ENCODE measurements around the gene TEX19. TPM values are rescaled to one million over a fixed set of nuclear protein-coding genes. Genes with fewer than 3 reads are reported as not detected.
A peak's percentile ranks its signal among the peaks of the same experiment; 100 is the strongest.
"Not testable (repeated sequence)": the region's sequence is repeated elsewhere in the genome, so short reads cannot be mapped to it uniquely, and the experiment has no call there.

The TEX19 gene
- total RNA-seq, 1 donor from 2014 or later = not detected

DNA sequence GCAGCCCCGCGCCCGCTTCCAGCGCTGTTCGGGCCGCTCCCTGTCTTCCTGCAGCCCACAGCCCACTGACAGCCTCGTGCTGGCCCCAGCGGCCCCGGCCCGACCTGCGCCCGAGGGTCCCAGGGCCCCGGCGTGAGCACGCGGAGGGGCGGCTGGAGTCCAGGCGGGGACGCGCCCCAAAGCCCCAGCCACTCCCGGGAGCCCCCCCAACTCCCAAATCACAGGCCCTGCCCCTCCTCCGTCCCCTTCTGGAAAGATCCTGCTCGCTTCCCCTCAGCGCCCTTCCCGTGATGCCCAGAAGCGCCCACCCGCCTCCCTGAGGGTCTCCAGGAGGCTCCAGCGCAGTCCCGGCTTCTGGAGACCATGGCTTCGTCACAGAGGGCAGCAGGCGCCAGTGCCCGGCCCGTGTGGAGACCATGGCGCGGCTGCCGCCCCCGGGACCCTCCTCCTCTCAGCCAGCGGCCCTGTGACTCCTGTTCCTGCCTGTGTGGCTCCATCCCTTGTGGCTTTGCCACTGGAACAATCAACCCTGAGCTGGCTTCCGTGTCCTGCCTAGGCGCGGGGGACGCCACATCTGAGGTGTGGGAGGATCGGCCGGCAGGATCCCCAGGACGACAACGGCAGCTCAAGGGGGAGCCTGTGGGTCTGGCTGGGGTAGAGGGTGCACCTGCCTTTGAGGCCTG, 16.5 kb downstream of the TEX19 start:
- DNase-seq (ENCODE audit: low spot score) = no peak

DNA sequence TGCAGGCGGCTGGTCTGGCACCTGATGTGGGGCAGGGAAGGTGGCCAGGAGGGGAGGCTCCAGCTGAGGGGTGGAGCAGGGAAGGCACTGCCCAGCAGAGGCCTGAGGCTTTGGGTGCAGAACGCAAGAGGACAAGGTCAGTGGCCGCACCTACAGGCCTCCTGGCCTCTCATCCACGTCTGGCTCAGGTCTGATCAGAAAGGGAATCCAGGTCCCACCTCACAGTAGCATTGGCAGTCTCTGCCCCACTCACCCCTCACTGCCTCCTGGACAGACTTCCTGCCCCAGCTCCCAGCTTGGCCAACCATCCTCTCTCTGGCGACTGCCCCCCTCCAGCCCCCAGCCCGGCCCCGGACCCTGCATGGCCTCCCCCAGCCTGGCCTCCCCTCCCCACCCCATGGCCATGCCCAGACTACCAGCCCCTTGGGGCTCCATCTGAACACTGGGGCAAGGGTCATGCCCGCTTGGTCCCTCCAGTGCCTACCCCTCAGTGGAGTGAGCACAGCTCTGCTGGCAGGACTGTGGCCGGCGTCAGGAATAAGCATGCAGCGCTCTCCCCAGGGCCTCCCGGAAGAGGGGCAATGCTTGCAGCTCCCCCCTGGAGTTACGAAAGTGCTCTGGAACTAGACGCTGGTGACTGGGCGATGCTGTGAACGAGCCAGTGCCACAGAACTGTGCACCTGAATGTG, 17.1 kb downstream of the TEX19 start:
- no peak for DNase-seq (ENCODE audit: low spot score)

DNA sequence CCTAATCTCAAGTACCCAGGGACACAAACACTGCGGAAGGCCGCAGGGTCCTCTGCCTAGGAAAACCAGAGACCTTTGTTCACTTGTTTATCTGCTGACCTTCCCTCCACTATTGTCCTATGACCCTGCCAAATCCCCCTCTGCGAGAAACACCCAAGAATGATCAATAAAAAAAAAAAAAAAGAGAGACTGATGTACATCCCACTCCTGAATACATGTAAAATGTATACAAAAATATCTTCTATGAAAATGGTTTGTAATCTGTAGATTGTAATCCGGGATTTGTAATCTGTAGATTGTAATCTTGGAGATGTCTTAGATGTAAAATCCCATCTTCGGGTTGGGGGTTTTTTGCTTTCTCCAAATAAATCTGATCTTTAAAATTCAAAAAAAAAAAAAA, 18.2 kb downstream of the TEX19 start:
- DNase-seq (ENCODE audit: low spot score) = not testable (repeated sequence)

DNA sequence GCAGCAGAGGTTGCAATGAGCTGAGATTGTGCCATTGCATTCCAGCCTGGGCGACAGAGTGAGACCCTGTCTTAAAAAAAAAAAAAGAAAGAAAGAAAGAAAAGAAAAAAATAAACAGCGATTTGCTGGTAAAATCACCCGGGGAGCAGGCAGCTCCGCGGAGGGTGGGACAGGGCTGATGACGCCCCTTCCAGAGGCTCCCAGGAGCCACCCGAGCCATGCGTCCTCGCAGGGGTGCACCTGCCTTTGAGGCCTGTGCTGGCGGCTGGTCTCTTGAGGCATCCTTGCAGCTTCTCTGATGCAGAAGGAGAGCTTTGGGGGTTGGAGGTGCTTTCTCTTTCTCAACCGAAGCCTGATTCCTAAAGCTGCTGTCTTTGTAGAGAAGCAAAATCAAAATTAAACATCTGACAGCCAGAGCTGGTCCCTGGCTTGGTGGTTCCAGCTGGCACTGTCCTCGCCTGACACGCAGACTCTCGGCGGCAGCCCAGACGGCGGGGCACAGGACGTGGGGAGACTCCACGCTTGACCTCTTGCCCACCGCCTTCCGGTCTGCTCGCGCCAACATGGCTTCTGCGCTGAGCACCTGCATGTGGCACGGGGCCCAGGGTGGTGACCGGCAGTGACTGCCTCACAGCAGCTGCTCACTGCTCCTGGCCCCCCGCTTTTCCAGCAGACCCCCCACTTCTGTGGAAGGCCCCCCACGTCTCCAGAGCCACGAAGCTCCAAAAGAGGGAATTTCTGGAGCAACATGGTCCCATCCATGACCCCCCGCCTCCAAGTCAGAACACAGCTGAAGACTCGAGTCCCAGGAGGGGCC, 19.1 kb downstream of the TEX19 start:
- no peak for DNase-seq (ENCODE audit: low spot score)

DNA sequence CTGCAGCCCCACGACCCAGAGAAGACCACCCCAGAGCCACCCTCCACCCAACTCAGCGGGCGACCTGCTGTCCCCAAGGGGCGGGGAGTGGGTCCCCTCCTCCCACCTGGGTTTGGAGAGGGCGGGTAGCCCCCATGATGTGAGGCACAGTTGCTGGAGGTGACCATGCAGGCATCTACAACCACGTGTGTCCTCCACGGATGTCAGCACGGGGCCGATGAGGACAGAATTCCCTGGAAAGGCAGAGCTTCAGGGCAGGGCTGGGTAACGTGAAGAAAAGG, 19.6 kb downstream of the TEX19 start:
- no peak for DNase-seq (ENCODE audit: low spot score)

DNA sequence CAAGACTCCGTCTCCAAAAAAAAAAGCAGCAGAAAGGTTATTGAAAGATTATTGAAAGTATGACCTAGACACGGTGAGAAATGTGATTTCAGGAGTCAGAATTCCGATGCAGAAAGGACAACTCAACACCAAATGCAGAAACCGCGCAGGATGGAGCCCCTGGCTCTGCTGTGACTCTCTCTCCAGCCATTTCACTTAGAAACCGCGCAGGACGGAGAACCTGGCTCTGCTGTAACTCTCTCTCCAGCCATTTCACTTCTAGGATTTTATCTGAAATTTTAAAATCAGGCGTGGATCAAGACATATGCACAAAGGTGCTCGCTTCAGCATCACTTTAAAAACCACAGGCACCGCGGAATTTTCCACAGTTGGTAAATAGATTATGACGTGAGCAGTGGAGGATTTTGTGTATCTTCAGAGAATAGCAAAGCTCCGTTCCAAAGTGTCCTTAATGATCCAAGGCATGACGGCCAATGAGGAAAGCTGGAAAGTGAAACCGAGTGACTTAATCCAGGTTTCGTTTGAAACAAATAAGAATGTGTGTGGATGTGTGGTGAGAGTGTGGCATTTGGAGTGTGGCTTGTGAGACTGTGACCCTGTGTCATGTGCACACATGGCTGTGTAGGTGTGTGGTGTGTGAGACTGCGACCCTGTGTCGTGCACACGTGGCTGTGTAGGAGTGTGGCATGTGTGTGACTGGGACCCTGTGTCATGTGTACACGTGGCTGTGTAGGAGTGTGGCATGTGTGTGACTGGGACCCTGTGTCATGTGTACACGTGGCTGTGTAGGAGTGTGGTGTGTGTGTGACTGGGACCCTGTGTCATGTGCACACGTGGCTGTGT, 22.0 kb downstream of the TEX19 start:
- DNase-seq (ENCODE audit: low spot score) = no peak

DNA sequence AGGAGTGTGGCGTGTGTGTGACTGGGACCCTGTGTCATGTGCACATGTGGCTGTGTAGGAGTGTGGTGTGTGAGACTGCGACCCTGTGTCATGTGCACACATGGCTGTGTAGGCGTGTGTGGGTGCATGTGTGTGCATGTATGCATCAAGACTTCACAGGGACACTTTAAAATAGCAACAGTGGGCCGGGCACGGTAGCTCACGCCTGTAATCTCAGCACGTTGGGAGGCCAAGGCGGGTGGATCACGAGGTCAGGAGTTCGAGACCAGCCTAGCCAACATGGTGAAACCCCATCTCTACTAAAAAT, 22.6 kb downstream of the TEX19 start:
- not testable (repeated sequence) for DNase-seq (ENCODE audit: low spot score)

DNA sequence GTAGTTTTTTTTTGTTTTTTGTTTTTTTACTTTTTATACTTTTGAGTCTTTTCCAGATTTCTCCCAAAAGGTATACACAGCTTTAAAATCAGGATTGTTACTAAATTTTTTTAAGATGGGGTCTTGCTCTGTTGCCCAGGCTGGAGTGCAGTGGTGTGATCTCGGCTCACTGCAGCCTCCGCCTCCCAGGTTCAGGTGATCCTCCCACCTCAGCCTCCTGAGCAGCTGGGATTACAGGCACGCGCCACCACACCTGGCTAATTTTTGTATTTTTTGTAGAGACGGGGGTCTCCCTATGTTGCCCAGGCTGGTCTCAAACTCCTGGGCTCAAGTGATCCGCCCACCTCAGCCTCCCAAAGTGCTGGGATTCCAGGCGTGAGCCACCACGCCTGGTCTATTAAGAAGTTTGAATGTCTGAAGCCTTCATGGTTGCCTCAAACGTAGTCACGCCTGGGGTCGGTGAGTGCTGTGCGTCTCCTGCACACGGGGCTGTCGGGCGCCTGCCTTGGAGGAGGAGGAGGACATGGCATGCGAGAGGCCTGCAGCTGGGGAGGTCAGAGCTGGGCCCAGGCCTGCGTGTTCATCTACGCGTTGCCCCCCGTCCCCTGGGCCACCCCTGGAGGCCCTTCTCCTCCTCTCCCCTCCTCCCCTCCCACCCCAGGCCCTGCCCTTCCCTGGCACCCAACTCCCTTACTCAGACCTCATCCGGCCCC, 23.3 kb downstream of the TEX19 start:
- DNase-seq (ENCODE audit: low spot score) = not testable (repeated sequence)

DNA sequence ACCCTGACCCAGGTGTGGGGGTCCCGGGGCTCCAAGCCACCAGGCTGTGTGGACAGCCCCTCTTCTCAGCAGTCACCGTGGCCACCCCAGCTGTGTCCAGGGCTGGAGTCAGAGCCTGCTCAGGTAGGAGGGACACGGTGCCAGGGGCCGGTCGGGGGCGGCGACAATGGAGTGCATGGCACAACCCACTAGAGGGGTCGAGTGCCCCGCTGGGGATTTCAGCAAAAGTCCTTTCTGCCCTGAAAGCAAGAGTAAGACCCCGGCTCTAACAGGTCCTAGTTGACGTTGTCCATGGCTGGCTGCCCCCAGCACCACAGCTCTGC, 23.8 kb downstream of the TEX19 start:
- no peak for DNase-seq (ENCODE audit: low spot score)

DNA sequence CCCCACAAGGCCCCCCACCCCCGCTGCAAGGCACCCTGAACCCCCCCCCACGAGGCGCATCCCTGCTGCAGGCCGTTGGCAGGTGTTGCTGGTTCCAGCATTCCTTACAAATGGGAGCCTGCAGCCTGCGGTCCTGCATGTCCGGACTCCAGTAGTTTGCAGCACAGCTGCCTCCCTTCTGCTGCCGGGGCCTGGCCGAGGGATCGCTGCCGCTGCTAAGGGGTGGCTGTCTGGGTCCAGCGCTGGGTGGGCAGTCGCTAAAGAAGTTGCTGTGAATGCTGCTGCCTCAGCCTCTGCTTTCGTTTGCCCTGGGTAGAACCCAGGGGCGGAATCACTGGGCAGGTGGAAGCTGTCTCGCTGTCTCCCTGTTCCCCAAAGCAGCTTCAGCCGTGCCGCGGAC, 24.4 kb downstream of the TEX19 start:
- no peak for DNase-seq (ENCODE audit: low spot score)

DNA sequence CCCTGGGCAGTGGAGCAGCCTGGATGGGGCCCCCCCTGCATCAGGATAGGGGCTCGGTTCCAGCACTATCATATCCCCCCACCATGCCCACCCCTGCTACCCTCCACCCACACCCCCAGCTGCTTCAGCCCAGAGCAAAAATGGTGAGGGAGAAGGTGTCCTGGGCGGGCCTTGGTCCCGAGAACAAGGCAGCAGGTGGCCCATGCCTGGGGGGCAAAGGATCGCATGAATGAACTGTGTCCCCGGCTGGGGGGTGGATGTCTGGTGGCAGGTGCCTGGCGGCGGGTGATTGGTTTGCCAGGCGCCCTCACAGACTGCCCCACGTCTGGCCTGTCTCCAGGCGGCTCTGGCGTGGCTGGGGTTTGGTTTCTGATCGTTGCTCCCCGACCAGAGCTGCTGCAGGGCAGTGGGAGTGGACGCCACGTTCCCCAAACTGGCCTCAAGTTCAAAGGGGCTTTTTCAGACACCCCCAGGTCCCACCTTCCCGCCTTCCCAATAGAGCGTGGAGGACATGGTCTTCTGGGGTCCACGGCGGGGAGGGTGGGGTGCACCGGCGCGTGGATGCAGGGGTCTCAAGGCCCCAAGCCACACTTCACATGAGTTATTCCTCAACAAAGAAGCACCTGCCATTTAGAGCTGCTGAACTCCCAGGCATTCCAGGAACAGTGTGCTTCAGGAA, 25.1 kb downstream of the TEX19 start:
- DNase-seq (ENCODE audit: low spot score) = no peak

DNA sequence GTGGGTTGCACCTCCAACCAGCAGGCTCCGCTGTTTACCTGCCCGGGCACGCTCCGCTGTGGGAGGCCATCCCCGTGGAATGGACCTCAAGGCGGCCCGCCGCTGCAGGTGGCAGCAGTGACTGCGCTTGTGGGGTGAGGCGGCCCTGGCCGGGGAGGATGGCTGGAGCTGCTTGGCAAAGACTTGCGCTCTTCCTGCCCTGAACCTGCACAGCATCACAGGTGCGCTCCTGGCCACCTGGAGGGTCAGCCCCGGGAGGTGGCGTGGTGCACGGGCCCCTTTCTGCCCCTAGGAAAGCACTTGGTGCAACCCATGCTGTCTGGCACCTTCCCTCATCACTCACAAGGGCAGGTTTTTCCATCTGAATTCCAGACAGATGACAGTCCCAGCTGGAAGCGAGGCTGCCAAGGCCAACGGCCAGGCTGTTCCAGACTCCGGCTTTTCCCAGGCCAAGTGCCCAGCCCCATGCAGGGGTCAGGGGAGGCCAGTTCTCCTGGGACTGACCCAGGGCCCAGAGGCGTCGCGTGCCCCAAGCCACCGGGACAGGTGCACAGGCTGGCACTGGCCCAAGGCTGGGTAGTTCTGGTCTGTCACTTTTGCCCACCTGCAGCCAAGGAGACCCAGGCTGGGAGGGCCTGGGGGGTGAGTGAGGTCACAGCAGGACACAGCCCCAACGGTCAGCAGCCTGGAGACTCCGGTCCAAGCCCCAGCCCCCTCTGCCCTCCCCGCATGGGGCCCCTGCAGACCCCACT, 25.9 kb downstream of the TEX19 start:
- DNase-seq (ENCODE audit: low spot score) = peak; percentile 86

DNA sequence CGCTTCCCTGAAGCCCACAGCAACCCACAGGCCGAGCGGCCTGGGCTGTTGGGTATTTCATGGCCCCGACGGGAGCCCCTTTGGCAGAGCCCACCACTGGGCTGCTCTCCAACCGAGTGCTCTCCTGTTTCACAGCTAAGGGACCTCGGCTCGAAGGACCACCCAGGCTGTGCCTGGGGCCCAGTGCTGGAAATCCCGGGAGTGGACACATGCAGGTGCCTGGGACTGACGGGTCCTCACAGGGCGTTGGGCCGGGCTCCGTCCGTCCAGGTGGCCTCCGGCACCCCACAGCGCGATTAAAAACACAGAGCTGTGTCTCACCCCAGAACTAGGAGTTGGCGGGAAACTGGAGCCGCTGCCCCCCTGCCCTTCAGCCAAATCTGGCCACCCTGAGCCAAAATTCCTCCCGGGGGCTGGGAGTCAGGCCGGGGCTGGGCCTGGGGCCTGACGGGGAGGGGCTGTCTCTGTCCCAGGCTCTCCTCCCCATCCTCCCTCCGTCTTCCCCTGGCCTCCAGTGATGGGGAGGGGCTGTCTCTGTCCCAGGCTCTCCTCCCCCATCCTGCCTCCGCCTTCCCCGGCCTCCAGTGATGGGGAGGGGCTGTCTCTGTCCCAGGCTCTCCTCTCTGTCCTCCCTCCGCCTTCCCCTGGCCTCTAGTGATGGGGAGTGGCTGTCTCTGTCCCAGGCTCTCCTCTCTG, 26.7 kb downstream of the TEX19 start:
- no peak for DNase-seq (ENCODE audit: low spot score)

DNA sequence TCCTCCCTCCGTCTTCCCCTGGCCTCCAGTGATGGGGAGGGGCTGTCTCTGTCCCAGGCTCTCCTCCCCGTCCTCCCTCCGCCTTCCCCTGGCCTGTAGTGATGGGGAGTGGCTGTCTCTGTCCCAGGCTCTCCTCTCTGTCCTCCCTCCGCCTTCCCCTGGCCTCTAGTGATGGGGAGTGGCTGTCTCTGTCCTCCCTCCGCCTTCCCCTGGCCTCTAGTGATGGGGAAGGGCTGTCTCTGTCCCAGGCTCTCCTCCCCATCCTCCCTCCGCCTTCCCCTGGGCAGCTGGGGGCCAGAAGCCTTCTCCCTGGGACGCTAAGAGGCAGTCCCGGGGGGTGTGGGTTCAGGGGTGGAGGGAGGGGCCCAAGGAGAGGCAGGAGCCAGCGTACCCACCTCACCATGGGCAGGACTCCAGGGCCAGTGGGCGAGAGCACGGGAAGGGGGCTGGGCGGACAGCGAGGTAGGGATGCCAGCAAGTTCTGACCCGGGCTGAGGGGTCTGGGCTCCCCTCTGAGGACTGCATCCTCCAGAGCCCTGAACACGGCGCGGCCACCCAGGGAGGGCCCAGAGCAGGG, 27.3 kb downstream of the TEX19 start:
- DNase-seq (ENCODE audit: low spot score) = no peak

DNA sequence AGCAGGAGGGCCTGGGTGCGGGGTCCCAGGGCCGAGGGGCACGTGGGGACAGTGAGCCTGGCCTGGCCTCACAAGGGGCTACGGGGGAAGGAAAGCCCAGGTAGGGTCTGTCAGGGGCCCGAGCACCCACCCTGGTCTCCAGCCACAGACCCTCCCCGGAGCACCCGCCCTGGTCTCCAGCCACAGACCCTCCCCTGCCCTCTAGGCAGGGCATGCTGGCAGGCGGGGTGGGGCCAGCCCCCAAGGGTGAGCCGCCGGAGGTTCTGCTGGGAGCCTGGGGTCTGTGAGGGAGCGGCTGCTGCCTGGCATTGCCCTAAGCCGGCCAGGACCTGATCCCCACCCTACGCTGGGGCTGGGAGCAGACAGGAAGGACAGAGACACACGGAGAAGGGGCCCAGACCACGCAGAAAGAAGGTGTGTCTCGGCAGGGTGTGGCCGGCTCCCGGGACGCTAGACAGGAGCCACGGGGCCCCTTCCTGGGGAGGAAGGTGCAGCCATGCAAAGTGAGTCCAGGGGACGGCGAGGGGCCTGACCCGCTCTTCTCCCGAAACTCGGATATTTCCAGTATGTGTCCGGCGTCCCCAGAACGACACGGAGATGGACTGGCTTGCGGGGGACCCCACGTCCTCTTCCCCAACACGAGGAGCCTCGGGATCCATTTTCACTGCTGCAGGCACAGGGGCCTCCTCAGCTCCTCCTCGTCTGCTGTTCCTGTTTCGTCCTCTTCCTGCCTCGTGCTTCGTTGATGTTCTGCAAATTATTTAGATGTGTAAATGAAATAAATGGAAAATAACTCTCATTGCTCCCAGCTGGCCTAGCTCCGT, 28.0 kb downstream of the TEX19 start:
- DNase-seq (ENCODE audit: low spot score) = no peak

DNA sequence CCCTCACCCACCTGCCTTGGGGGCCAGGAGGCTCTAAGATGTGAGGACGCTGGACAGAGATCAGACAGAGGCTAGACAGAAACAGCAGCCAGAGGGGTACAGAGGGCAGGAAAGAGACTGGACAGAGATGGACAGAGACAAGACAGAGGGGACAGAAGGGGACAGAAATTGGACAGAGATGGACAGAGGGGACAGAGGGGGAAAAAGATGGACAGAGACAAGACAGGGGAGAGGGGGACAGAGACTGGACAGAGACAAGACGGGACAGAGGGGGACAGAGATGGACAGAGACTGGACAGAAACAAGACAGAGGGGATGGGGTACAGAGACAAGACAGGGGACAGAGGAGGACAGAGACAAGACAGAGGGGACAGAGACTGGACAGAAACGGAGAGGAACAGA, 28.7 kb downstream of the TEX19 start:
- DNase-seq (ENCODE audit: low spot score) = no peak

DNA sequence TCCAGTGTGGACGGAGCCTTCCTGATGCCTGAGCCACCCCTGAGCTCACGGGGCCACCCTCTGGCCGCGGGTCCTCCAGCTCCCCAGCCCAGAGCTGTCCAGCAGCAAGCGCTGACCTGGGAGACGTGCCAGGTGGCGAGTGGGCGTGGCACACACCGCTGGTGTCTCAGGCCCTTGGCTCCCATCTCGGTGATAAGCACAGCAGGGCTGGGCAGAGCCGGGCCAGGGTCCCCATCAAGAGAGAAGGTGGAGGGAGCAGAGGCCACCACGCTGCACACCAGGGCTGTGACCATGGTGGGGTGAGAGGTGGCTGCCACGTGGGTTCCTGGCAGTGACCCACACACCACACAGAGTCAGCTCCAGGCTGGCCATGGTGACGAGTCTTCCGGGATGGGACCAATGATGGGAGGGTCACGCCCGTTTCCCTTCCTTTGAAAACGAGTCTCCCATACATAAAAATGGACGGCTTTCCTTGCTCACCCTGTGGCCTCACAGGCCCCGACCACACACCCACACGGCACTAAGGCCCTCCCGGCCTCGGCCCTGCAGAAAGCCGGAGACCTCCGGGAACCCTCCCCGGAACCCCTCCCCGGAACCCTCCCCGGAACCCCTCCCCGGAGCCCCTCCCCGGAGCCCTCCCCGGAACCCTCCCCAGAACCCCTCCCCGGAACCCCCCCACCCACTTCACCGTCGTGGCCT, 29.3 kb downstream of the TEX19 start:
- no peak for DNase-seq (ENCODE audit: low spot score)

DNA sequence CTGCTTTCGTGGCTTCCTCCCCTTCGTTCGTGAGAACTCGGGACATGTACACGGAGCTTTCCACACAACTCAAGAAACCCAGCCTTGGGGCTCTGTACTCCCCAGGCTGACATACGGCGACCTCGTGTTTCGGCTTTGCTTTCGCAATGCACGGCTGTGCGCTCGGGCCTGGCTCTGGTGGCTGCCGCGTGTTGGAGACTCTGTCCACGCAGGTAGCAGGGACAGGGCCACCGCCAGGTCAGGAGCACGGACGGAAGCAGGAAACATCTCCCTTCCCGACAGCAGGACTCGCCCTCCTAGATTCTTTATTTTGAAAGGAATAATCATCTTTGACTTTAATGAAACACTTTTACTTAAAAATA, 29.9 kb downstream of the TEX19 start:
- DNase-seq (ENCODE audit: low spot score) = no peak

Measured in ureter (tissue), 1 donor.